Parathyroid adenoma (tissue), 2 donors: Measurements from ENCODE around the gene MKNK2.
A peak's percentile ranks its signal among the peaks of the same experiment; 100 is the strongest.
"Not testable (repeated sequence)": the region's sequence is repeated elsewhere in the genome, so short reads cannot be mapped to it uniquely, and the experiment has no call there.

Source experiments
- H2AFZ ChIP-seq: fragments of 300-600 bp; sonication (generic); one replicate; pipeline ENCODE4 v1.7.0; 2017; ENCODE audit warnings: antibody characterized with exemption, mild to moderate bottlenecking
- H3K27ac ChIP-seq: fragments of 300-600 bp; sonication (generic); one replicate; pipeline ENCODE4 v1.7.0; 2017
- H3K27me3 ChIP-seq: fragments of 300-600 bp; sonication (generic); one replicate; pipeline ENCODE4 v1.7.0; 2017; ENCODE audit warnings: low read length; ENCODE audit not compliant: control insufficient read depth, insufficient read depth
- H3K36me3 ChIP-seq: fragments of 300-600 bp; sonication (generic); one replicate; pipeline ENCODE4 v1.7.0; 2017; ENCODE audit warnings: low read length; ENCODE audit not compliant: control insufficient read depth, insufficient read depth
- H3K4me1 ChIP-seq: fragments of 300-600 bp; sonication (generic); one replicate; pipeline ENCODE4 v1.7.0; 2017; ENCODE audit warnings: control low read depth
- H3K4me2 ChIP-seq: fragments of 300-600 bp; sonication (generic); one replicate; pipeline ENCODE4 v1.7.0; 2017; ENCODE audit warnings: low read length
- H3K4me3 ChIP-seq: fragments of 300-600 bp; sonication (generic); one replicate; pipeline ENCODE4 v1.7.0; 2017; ENCODE audit warnings: low read depth, low read length
- H3K79me2 ChIP-seq: fragments of 300-600 bp; sonication (generic); one replicate; pipeline ENCODE4 v1.7.0; 2017; ENCODE audit warnings: control low read depth
- H3K9ac ChIP-seq: fragments of 300-600 bp; sonication (generic); one replicate; pipeline ENCODE4 v1.7.0; 2017; ENCODE audit warnings: mild to moderate bottlenecking
- H3K9me3 ChIP-seq: fragments of 300-600 bp; sonication (generic); one replicate; pipeline ENCODE4 v1.7.0; 2017; ENCODE audit warnings: low read length; ENCODE audit not compliant: control insufficient read depth
- CTCF ChIP-seq: fragments of 300-600 bp; sonication (generic); IDR thresholded peaks from one replicate; pipeline ENCODE4 v1.7.0; 2017; ENCODE audit warnings: antibody characterized with exemption, mild to moderate bottlenecking
- donor health status: primary hyperparathyroidism.

The MKNK2 gene

DNA sequence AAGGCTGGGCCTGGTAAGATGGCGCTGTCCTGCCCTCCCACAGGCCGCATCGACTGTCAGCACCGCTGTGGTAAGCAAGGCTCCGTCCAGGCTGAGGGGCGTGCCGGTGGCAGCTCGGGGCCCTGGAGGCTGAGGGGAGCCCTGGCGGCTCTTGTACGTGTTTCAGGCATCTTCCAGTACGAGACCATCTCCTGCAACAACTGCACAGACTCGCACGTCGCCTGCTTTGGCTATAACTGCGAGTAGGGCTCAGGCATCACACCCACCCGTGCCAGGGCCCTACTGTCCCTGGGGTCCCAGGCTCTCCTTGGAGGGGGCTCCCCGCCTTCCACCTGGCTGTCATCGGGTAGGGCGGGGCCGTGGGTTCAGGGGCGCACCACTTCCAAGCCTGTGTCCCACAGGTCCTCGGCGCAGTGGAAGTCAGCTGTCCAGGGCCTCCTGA lies 46.9 kb upstream of the MKNK2 start:
- no peak overlapping the region for H3K4me2 ChIP-seq
- no peak overlapping the region for H3K9ac ChIP-seq

DNA sequence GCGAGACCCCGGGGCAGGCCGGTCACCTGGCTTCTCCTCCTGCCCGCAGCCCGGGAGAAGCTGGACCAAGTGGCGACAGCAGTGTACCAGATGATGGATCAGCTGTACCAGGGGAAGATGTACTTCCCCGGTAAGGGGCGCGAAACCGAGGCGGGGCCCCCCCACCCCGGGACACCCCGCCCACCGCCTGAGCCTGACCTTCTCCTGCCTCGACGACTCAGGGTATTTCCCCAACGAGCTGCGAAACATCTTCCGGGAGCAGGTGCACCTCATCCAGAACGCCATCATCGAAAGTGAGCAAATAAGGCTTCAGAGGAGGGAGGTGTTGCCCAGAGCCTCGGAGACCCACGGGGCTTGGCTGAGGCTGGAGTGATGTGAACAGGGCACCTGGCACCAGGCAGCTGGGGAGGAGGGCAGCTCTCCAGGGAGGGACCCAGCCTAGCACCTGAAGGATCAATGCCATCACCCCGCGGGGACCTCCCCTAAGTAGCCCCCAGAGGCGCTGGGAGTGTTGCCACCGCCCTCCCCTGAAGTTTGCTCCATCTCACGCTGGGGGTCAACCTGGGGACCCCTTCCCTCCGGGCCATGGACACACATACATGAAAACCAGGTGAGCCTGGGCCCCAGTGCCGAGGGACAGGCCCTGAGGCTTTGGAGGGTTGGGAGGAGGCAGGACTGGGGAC lies 46.3 kb upstream of the MKNK2 start:
- no peak for TF ChIP-seq CTCF
- no peaks in the 10 kb centered on the region for H3K4me1 ChIP-seq
- no peaks in the 10 kb centered on the region for H3K36me3 ChIP-seq
- no peak overlapping the region for H3K27ac ChIP-seq
- H3K27me3 ChIP-seq = no peaks in the 10 kb centered on the region
- peak overlapping the region; percentile 73 for H2AFZ ChIP-seq
- H3K9me3 ChIP-seq = no peaks in the 10 kb centered on the region
- peaks cover 12% of the 10 kb centered on the region for H3K79me2 ChIP-seq
- H3K9ac ChIP-seq = no peak overlapping the region
- peak overlapping the region; percentile 81 for H3K4me2 ChIP-seq
- peak overlapping the region; percentile 48 for H3K4me3 ChIP-seq

More for the DNA sequence above, 46.9 kb upstream of the MKNK2 start:
- Histone ChIP-seq H3K27ac (no peak overlapping the region), H3K4me3 (no peak overlapping the region), H3K9me3 (no peaks in the 10 kb centered on the region), H2AFZ (no peak overlapping the region), H3K36me3 (no peaks in the 10 kb centered on the region), H3K27me3 (no peaks in the 10 kb centered on the region), H3K79me2 (peaks cover 12% of the 10 kb centered on the region), H3K4me1 (no peaks in the 10 kb centered on the region)
- TF ChIP-seq CTCF = no peak

DNA sequence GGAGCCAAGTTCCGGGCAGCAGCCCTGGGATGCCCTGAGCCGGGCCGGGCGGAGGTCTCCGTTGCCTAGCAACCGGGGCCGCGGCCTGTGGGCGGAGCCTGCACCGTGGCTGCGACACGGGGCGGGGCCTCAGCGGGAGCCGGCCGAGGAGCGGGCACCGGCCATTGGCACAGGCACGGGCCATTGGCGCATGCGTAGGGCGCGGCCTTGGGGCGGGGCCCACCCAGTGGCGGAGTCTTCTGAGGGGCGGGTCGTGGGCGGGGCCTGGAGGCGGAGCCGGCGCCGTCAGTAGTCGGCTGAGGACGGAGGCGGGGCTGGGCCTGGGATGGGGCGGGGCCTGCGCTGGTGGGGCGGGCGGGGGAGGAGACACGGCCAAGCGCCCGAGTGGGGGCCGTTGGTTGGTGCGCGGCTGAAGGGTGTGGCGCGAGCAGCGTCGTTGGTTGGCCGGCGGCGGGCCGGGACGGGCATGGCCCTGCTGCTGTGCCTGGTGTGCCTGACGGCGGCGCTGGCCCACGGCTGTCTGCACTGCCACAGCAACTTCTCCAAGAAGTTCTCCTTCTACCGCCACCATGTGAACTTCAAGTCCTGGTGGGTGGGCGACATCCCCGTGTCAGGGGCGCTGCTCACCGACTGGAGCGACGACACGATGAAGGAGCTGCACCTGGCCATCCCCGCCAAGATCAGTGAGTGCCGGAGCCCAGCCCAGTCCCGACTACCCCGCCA lies 45.6 kb upstream of the MKNK2 start, which contains the start of gene IZUMO4:
IZUMO4 (plus strand) TSS at position 436 of the 723 bp plus-strand sequence; CDS start at position 467, 31 bp downstream.
- H3K9ac ChIP-seq = peak within 1 kb of the TSS; percentile 17
- H3K27me3 ChIP-seq = no peaks in the 10 kb centered on the region
- H3K4me2 ChIP-seq = peak within 1 kb of the TSS; percentile 81
- peaks cover 10% of the 10 kb centered on the region for H3K79me2 ChIP-seq
- H3K36me3 ChIP-seq = no peaks in the 10 kb centered on the region
- H3K4me1 ChIP-seq = no peaks in the 10 kb centered on the region
- H3K9me3 ChIP-seq = no peaks in the 10 kb centered on the region
- H3K27ac ChIP-seq = peak within 1 kb of the TSS; percentile 85
- TF ChIP-seq CTCF = peak; percentile 52
- peak within 1 kb of the TSS; percentile 91 for H3K4me3 ChIP-seq
- peak within 1 kb of the TSS; percentile 87 for H2AFZ ChIP-seq

GRCh38 chr19:2096034-2096479 lies 45.0 kb upstream of the MKNK2 start, which contains the start of gene MOB3A:
MOB3A (minus strand) TSS chr19:2096326; CDS start chr19:2078560, 17,766 bp downstream.
- peak; percentile 48 for TF ChIP-seq CTCF
- Histone ChIP-seq H3K36me3 (no peaks in the 10 kb centered on the region), H3K9me3 (no peaks in the 10 kb centered on the region), H3K4me2 (peak within 1 kb of the TSS; percentile 81), H3K4me1 (no peaks in the 10 kb centered on the region), H2AFZ (peak within 1 kb of the TSS; percentile 87), H3K4me3 (peak within 1 kb of the TSS; percentile 91), H3K27me3 (no peaks in the 10 kb centered on the region), H3K79me2 (peaks cover 7% of the 10 kb centered on the region), H3K9ac (peak within 1 kb of the TSS; percentile 17), H3K27ac (peak within 1 kb of the TSS; percentile 85)

- not testable (repeated sequence) for H3K4me1 ChIP-seq, H3K27ac ChIP-seq
Observed at GRCh38 chr19:2091926-2092525, 41.0 kb upstream of the MKNK2 start.

More at GRCh38 chr19:2091926-2092525, 41.0 kb upstream of the MKNK2 start:
- not testable (repeated sequence) for H3K4me3 ChIP-seq, H3K79me2 ChIP-seq, H3K4me2 ChIP-seq, H3K9ac ChIP-seq, H3K27me3 ChIP-seq, H3K36me3 ChIP-seq, H3K9me3 ChIP-seq, H2AFZ ChIP-seq
